Lung (tissue), 12 donors: Measurements from ENCODE around the gene ASPG. TPM values are rescaled to one million over a fixed set of nuclear protein-coding genes. Genes with fewer than 3 reads are reported as not detected.

Experiments
- ATAC-seq: fragments of 200-7000 bp; cut with Tn5 transposase; one replicate; pipeline ENCODE4 v1.9.1; 2020; ENCODE audit warnings: moderate number of reproducible peaks; ENCODE audit not compliant: insufficient read depth, low FRiP score
- DNase-seq, 3 donors: peaks; one replicate each; pipeline ENCODE4 v3.0.0-alpha.2; 2013 to 2017
- H3K27ac ChIP-seq, 2 donors: one replicate each; pipeline ENCODE4 v1.5.1; 2013; ENCODE audit warnings: mild to moderate bottlenecking in 2 of 2, moderate library complexity in 2 of 2, control low read depth in 1 of 2, inconsistent platforms in 1 of 2, low read depth in 1 of 2, low read length in 1 of 2
- H3K27me3 ChIP-seq, 3 donors: one replicate each; pipeline ENCODE4 v1.5.1; 2013; ENCODE audit warnings: low read length in 2 of 3; ENCODE audit not compliant: control insufficient read depth in 3 of 3, insufficient read depth in 3 of 3
- H3K36me3 ChIP-seq, 4 donors: one replicate each; pipeline ENCODE4 v1.5.1; 2013; ENCODE audit warnings: low read length in 4 of 4, mild to moderate bottlenecking in 1 of 4, moderate library complexity in 1 of 4; ENCODE audit not compliant: control insufficient read depth in 4 of 4, insufficient read depth in 4 of 4
- H3K4me1 ChIP-seq, 5 donors: one replicate each; pipeline ENCODE4 v1.5.1; 2013; ENCODE audit warnings: low read length in 5 of 5, mild to moderate bottlenecking in 2 of 5, moderate library complexity in 1 of 5; ENCODE audit not compliant: control insufficient read depth in 5 of 5, insufficient read depth in 5 of 5
- H3K4me3 ChIP-seq: one replicate; pipeline ENCODE4 v1.5.1; 2013; ENCODE audit warnings: mild to moderate bottlenecking, control low read depth, moderate library complexity
- H3K9ac ChIP-seq, 2 donors: one replicate each; pipeline ENCODE4 v1.5.1; 2013; ENCODE audit warnings: low read length in 2 of 2, control low read depth in 1 of 2; ENCODE audit not compliant: insufficient read depth in 1 of 2
- H3K9me3 ChIP-seq, 4 donors: one replicate each; pipeline ENCODE4 v1.5.1; 2013; ENCODE audit warnings: low read length in 3 of 4, mild to moderate bottlenecking in 1 of 4, moderate library complexity in 1 of 4; ENCODE audit not compliant: control insufficient read depth in 4 of 4, insufficient read depth in 3 of 4
- CTCF ChIP-seq: IDR thresholded peaks from 2 replicates; pipeline ENCODE4 v1.5.1; 2012; ENCODE audit warnings: mild to moderate bottlenecking; ENCODE audit errors: control extremely low read depth, extremely low read depth
- WGBS, 2 donors: extraction: QIAGEN DNeasy Blood & Tissue Kit; methylation state at CpG; one replicate each; pipeline ENCODE4 v1.1.7; 2013; 5-methylcytosine and 5-hydroxymethylcytosine counted together
- polyA plus RNA-seq, 2 donors: library from polyadenylated mRNA; stranded (reverse); fragments of 200-250 nt; gene quantifications; one replicate each; pipeline ENCODE4 v1.2.1, GENCODE V29; 2013
- total RNA-seq, 2 donors: library from RNA; depleted of rRNA in 1 of 2; stranded (reverse); fragments of >200 nt in 1 of 2; gene quantifications; one replicate each; pipeline ENCODE4 v1.2.1, GENCODE V29; 2014 to 2021
- donor health status: control.
- donor health status: control.
- donor health status: Bipolar disorder and iron deficiency.
- donor health status: healthy.
- donor health status: DM: yes; HTN: yes; CAD: no.

Gene ASPG
- total and polyA plus RNA-seq, 4 donors, result 0.73 to 4.7 (median 3.0) TPM

GRCh38 chr14:104044016-104044415 is 41.5 kb upstream of the ASPG start:
- H3K4me1 ChIP-seq, result peaks cover 0 to 3% (median 0%) of the 10 kb centered on the region in 5 donors
- H3K4me3 ChIP-seq, result no peak overlapping the region
- no peak overlapping the region for H3K27ac ChIP-seq
- DNase-seq, result no peak
- H3K36me3 ChIP-seq, result no peaks in the 10 kb centered on the region
- TF ChIP-seq CTCF, result no peak
- ATAC-seq, result no peak
- H3K27me3 ChIP-seq, result peaks cover 0 to 4% (median 4%) of the 10 kb centered on the region in 3 donors
- 94 to 97% methylated on average over 6 of the region's 6 CpGs for WGBS, 2 donors
- H3K9ac ChIP-seq, result no peak overlapping the region
- peaks cover 0 to 3% (median 0%) of the 10 kb centered on the region in 4 donors for H3K9me3 ChIP-seq

GRCh38 chr14:104047761-104048160 is 37.7 kb upstream of the ASPG start:
- no peaks in the 10 kb centered on the region for H3K36me3 ChIP-seq
- WGBS, 2 donors, result 94 to 95% methylated on average over 3 of the region's 3 CpGs
- H3K4me3 ChIP-seq, result no peak overlapping the region
- H3K27me3 ChIP-seq, result no peaks in the 10 kb centered on the region
- H3K4me1 ChIP-seq, result peaks cover 0 to 4% (median 0%) of the 10 kb centered on the region in 5 donors
- no peak overlapping the region for H3K9ac ChIP-seq
- no peak for TF ChIP-seq CTCF
- ATAC-seq, result no peak
- peaks cover 0 to 7% (median 0%) of the 10 kb centered on the region in 4 donors for H3K9me3 ChIP-seq
- DNase-seq, result no peak
- no peak overlapping the region for H3K27ac ChIP-seq

GRCh38 chr14:104048758-104049507 is 36.6 kb upstream of the ASPG start:
- DNase-seq, result peak in 1 of 3 donors; percentile 3

More at GRCh38 chr14:104048758-104049507, 36.6 kb upstream of the ASPG start:
- no peak overlapping the region for H3K4me3 ChIP-seq
- peaks cover 0 to 4% (median 0%) of the 10 kb centered on the region in 5 donors for H3K4me1 ChIP-seq
- WGBS, 2 donors, result 82 to 88% methylated on average over 2 of the region's 2 CpGs
- no peak for TF ChIP-seq CTCF
- H3K36me3 ChIP-seq, result no peaks in the 10 kb centered on the region
- no peak for ATAC-seq
- peak overlapping the region in 1 of 2 donors; percentile 21 for H3K27ac ChIP-seq
- no peak overlapping the region for H3K9ac ChIP-seq
- H3K27me3 ChIP-seq, result no peaks in the 10 kb centered on the region
- H3K9me3 ChIP-seq, result peaks cover 0 to 8% (median 0%) of the 10 kb centered on the region in 4 donors
